ENCODE measurements around the gene AP1G1. TPM values are rescaled to one million over a fixed set of nuclear protein-coding genes. Genes with fewer than 3 reads are reported as not detected.
A peak's percentile ranks its signal among the peaks of the same experiment; 100 is the strongest.

AP1G1 gene
- total RNA-seq, 1 donor from 2014 or later, result 109 TPM

DNA sequence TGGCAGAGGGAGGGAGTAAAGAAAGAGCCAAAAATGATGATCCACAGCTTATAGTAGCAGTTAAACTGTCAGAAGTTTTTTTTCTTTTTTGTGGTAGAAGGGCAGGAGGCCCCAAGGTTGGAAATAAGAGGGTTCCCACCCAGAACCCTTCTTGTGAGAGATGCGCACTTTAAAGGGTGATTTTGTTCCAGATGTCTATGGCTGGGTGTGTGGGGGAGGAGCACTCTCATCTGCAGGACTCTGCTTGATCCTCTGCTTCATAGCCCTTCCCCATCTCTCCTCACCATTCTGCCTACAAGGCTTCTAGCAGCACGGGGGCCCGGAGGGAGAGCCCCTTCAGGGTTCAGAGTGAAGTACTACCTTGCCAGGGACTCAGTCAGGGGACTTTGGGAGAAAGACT lies 43.5 kb upstream of the AP1G1 start:
- TF ChIP-seq, protein P1, sequence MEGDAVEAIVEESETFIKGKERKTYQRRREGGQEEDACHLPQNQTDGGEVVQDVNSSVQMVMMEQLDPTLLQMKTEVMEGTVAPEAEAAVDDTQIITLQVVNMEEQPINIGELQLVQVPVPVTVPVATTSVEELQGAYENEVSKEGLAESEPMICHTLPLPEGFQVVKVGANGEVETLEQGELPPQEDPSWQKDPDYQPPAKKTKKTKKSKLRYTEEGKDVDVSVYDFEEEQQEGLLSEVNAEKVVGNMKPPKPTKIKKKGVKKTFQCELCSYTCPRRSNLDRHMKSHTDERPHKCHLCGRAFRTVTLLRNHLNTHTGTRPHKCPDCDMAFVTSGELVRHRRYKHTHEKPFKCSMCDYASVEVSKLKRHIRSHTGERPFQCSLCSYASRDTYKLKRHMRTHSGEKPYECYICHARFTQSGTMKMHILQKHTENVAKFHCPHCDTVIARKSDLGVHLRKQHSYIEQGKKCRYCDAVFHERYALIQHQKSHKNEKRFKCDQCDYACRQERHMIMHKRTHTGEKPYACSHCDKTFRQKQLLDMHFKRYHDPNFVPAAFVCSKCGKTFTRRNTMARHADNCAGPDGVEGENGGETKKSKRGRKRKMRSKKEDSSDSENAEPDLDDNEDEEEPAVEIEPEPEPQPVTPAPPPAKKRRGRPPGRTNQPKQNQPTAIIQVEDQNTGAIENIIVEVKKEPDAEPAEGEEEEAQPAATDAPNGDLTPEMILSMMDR (IDR thresholded peaks at IDR 0.05; ENCODE audit: unreplicated experiment), result no peak
- no peak for DNase-seq (ENCODE audit: low spot score in 2 of 2, unreplicated experiment in 2 of 2)
- no peaks in the 10 kb centered on the region for H3K9me3 Mint-ChIP-seq
- peaks cover 6% of the 10 kb centered on the region for H3K4me1 Mint-ChIP-seq
- H3K27me3 Mint-ChIP-seq (ENCODE audit: low read depth), result no peaks in the 10 kb centered on the region
- no peak overlapping the region for H3K4me3 Mint-ChIP-seq
- peaks cover 22% of the 10 kb centered on the region for H3K36me3 Mint-ChIP-seq
- no peak overlapping the region for H3K27ac Mint-ChIP-seq

DNA sequence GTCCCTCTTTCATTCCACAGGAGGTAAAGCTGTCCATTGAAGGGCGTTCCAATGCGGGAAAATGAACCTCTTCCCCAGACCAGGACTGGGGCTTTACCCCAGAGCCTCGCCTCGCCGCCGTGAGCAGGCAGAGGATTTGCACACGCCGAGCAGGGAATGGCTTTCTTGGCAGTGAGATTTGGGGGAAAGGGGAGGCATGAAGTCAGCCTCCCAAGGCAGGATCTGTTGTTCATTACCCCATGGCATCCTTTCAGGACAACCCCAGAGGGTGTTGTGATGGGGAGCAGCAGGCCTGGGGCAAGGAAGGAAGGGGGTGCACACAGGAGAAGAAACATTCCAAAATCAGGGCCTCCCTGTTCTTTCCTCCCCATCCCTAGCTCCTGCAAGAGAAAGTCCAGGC lies 43.1 kb upstream of the AP1G1 start:
- peaks cover 10% of the 10 kb centered on the region for H3K4me1 Mint-ChIP-seq
- TF ChIP-seq, protein P1 (IDR thresholded peaks at IDR 0.05; ENCODE audit: unreplicated experiment), result no peak
- no peak overlapping the region for H3K27ac Mint-ChIP-seq
- no peak overlapping the region for H3K4me3 Mint-ChIP-seq
- DNase-seq (ENCODE audit: low spot score in 2 of 2, unreplicated experiment in 2 of 2), result no peak
- no peaks in the 10 kb centered on the region for H3K27me3 Mint-ChIP-seq (ENCODE audit: low read depth)
- H3K36me3 Mint-ChIP-seq, result peaks cover 22% of the 10 kb centered on the region
- H3K9me3 Mint-ChIP-seq, result no peaks in the 10 kb centered on the region

DNA sequence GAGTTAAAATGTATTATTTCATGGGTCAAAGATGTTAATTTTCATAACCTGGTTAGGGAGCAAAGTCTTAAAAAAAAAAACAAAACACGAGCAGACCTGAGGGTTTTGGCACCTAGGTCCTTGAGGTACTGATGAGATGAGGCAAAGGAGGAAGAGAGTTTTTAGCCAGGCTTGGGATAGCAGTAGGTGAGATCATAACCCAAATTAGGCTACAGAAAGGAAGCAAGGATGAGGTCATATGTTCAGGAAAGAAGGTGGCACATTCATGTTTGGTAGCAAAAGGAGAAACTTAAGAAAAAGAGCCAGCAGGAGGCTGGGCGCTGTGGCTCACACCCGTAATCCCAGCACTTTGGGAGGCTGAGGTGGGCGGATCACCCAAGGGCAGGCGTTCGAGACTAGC lies 40.0 kb upstream of the AP1G1 start:
- TF ChIP-seq, protein P1 (IDR thresholded peaks at IDR 0.05; ENCODE audit: unreplicated experiment), result no peak
- H3K27me3 Mint-ChIP-seq (ENCODE audit: low read depth), result no peaks in the 10 kb centered on the region
- peaks cover 14% of the 10 kb centered on the region for H3K4me1 Mint-ChIP-seq
- H3K9me3 Mint-ChIP-seq, result no peaks in the 10 kb centered on the region
- no peak overlapping the region for H3K4me3 Mint-ChIP-seq
- no peak overlapping the region for H3K27ac Mint-ChIP-seq
- no peak for DNase-seq (ENCODE audit: low spot score in 2 of 2, unreplicated experiment in 2 of 2)
- peaks cover 22% of the 10 kb centered on the region for H3K36me3 Mint-ChIP-seq

DNA sequence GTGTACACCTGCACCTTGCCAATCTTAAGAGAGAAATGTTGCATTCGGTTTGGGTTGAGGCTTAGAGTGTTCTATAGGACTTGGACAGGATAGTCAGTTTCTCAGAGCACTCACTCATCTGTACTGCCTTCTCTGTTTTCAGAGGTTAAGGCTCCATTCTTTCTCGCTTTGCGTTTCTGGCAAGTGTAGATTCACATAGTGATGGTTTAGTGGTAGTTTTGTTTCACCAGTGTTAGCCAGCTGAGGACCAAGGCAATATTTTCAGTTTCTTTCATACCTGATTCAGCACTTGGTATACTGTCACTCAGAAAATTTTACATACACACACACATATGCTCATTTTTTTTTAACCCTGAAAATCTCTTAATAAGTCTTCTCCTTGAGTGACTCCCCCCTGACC lies 38.5 kb upstream of the AP1G1 start:
- peak overlapping the region; percentile 89 for H3K4me3 Mint-ChIP-seq
- peaks cover 22% of the 10 kb centered on the region for H3K36me3 Mint-ChIP-seq
- no peak for DNase-seq (ENCODE audit: low spot score in 2 of 2, unreplicated experiment in 2 of 2)
- no peaks in the 10 kb centered on the region for H3K27me3 Mint-ChIP-seq (ENCODE audit: low read depth)
- peaks cover 14% of the 10 kb centered on the region for H3K4me1 Mint-ChIP-seq
- TF ChIP-seq, protein P1 (IDR thresholded peaks at IDR 0.05; ENCODE audit: unreplicated experiment), result no peak
- peak overlapping the region; percentile 94 for H3K27ac Mint-ChIP-seq
- H3K9me3 Mint-ChIP-seq, result no peaks in the 10 kb centered on the region

DNA sequence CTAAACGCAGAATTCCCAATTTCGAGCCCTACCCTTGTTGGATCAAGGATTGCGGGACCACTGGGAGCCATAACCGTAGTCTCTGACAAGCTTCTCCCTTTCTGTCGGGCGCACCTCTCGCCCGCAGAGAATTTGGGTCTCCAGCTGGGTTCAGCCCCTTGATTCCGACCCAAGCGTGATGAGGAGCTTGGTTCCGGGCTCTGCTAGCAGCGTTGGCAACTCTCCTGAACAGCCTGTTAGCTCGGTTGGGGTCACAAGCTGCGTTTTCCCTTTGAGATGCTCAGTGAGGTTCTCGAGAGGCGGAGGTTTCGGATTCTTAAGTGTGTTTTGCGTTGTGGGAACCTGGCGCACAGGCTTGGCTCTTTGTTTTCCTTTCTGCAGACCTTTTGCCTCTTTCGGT lies 37.8 kb upstream of the AP1G1 start:
- H3K27ac Mint-ChIP-seq, result peak overlapping the region; percentile 94
- H3K4me1 Mint-ChIP-seq, result peaks cover 14% of the 10 kb centered on the region
- no peaks in the 10 kb centered on the region for H3K27me3 Mint-ChIP-seq (ENCODE audit: low read depth)
- H3K36me3 Mint-ChIP-seq, result peaks cover 21% of the 10 kb centered on the region
- TF ChIP-seq, protein P1 (IDR thresholded peaks at IDR 0.05; ENCODE audit: unreplicated experiment), result no peak
- DNase-seq (ENCODE audit: low spot score in 2 of 2, unreplicated experiment in 2 of 2), result no peak
- no peaks in the 10 kb centered on the region for H3K9me3 Mint-ChIP-seq
- H3K4me3 Mint-ChIP-seq, result peak overlapping the region; percentile 89

All from mesothelial cell of epicardium (in vitro differentiated cells).